ENCODE measurements around the gene SZT2. TPM values are rescaled to one million over a fixed set of nuclear protein-coding genes. Genes with fewer than 3 reads are reported as not detected.

The SZT2 gene
- total and polyA plus RNA-seq, 2 of the 13 experiments (the other 11 are each of a cell fraction or from before 2014, with no cell fraction given) = 8.0 to 8.8 TPM

DNA sequence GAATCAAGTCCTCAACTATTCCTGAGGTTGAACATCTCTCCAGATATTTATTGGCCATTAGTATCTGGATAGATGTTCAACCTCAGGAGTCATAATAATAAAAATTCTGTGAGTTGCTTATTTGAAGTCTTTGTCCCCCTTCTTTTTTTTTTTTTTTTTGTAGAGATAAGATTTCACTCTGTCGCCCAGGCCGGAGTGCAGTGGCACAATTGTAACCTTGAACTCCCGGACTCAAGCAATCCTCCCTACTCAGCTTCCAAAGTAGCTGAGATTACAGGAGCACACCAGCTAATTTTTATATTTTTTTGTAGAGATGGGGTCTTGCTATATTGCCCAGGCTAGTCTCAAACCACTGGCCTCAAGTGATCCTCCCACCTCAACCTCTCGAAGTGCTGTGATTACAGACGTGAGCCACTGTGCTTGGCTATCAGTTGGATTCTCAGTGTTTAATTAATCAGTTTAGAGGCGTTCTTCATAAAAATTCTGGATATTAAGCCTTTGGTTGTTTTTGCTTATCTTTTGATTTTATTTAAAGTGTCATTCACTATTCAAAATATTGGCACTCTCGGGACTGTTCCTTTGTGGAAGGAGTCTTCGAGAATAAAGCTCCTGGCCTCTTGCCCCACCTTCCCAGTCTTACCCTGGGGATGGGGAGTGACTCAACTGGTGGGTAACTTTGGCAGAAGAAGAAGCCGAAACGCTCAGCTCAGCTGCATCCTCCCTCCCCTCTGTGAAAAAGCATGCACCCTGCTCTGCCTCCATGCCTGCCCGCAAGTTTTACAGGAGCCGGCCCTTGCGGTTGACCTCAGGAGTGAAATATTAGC, 75.2 kb downstream of the SZT2 start:
- H3K79me2 ChIP-seq (ENCODE audit: insufficient read depth, low read length) = no peaks in the 10 kb centered on the region
- peak overlapping the region; percentile 52 for H3K27ac ChIP-seq (ENCODE audit: extremely low read length, insufficient read depth, low read length)
- whole genome bisulfite sequencing (ENCODE audit: low lambda C conversion rate) = 14% methylated on average over 12 of the region's 13 CpGs
- ChIA-PET POLR2A (no interaction called here), CTCF (ENCODE audit: low intra/inter-chr PET ratio, low total read pairs) (no interaction called here)
- H4K20me1 ChIP-seq (ENCODE audit: insufficient read depth, low read length) = no peaks in the 10 kb centered on the region
- peaks cover 47% of the 10 kb centered on the region for H3K4me1 ChIP-seq (ENCODE audit: insufficient read depth, low read length)
- no peaks in the 10 kb centered on the region for H3K27me3 ChIP-seq (ENCODE audit: control insufficient read depth in 1 of 2, insufficient read depth in 2 of 2, low read length in 2 of 2)
- no peak overlapping the region for H3K9ac ChIP-seq (ENCODE audit: insufficient read depth, low read depth, low read length)
- no peaks in the 10 kb centered on the region for H3K36me3 ChIP-seq (replicated peaks in 1 of 2; ENCODE audit: control insufficient read depth in 1 of 2, insufficient read depth in 2 of 2, low read length in 2 of 2)
- peak overlapping the region; percentile 69 for H3K4me2 ChIP-seq (ENCODE audit: low read depth, low read length)
- peak; percentile 79 for ATAC-seq
- no peak for FAIRE-seq
- no TSS peak for BruUV-seq (replicated peaks)
- no peak overlapping the region for H2AFZ ChIP-seq (ENCODE audit: low read length)
- H3K9me3 ChIP-seq (ENCODE audit: low read length) = no peaks in the 10 kb centered on the region
- in situ Hi-C loops (cut with HindIII; ENCODE audit: extremely low pct_ligation_motif_present, low pct_unique_long_range_greater_than_20kb) = no loop called here
- H3K4me3 ChIP-seq (replicated peaks in 1 of 3; ENCODE audit: insufficient read depth in 1 of 3, low read depth in 2 of 3, low read length in 3 of 3) = peak overlapping the region in 1 of 3 experiments; percentile 35; a peak in 2 of 6 replicates
- peak; percentile 28 for DNase-seq (ENCODE audit: low spot score)
- intact Hi-C loops (cut with micrococcal nuclease; ENCODE audit: unreplicated experiment) = no loop called here
- peak; percentile 96 for TF ChIP-seq ZNF121 (CRISPR knock-in tag; IDR thresholded peaks at IDR 0.05)
- TF ChIP-seq SRSF1 (optimal IDR thresholded peaks at IDR 0.05; ENCODE audit: low read depth, low read length) = no peak
- peak; percentile 43 for TF ChIP-seq HNF4A (CRISPR knock-in tag; IDR thresholded peaks at IDR 0.05)
- TF ChIP-seq YY1 (IDR thresholded peaks at IDR 0.05; ENCODE audit: insufficient read depth, insufficient replicate concordance, low read depth, low read length) = peak; percentile 13
- peak; percentile 49; the same call in 1 of the 2 replicates for TF ChIP-seq ZMYM3 (CRISPR knock-in tag; IDR thresholded peaks at IDR 0.05)

DNA sequence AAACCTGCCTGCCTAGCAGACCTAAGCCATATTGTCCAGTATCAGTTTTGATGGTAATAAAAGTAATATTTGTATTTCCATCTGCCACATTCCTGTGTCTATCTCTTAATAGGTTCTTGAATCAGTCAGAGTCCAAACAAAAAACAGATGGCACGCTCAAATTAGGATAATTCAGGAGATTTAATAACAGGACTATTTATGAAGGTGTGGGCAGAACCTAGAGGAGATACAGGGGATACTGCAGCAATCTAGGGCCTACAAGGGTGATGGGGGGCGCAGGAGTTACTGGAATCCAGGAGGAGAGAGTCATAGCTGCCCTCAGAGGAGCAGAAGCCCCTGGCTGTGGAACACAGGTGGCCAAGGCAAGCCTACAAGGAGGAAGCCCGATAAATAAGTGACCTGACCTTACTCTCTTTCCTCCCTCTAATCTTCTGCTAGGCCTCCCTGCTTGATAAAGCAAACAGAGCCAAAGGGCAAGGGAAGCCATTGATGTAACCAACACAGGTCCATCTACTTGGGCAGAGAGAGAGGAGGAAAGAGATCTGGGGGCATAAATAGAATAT, 75.9 kb downstream of the SZT2 start:
- H3K79me2 ChIP-seq (ENCODE audit: insufficient read depth, low read length) = no peaks in the 10 kb centered on the region
- POLR2A ChIA-PET = no interaction called here
- peak; percentile 84 for ATAC-seq
- H3K36me3 ChIP-seq (replicated peaks in 1 of 2; ENCODE audit: control insufficient read depth in 1 of 2, insufficient read depth in 2 of 2, low read length in 2 of 2) = no peaks in the 10 kb centered on the region
- H3K4me1 ChIP-seq (ENCODE audit: insufficient read depth, low read length) = peaks cover 47% of the 10 kb centered on the region
- no TSS peak for BruUV-seq (replicated peaks)
- H4K20me1 ChIP-seq (ENCODE audit: insufficient read depth, low read length) = no peaks in the 10 kb centered on the region
- intact Hi-C loops (cut with micrococcal nuclease; ENCODE audit: unreplicated experiment) = no loop called here
- H3K9ac ChIP-seq (ENCODE audit: insufficient read depth, low read depth, low read length) = no peak overlapping the region
- DNase-seq (ENCODE audit: low spot score) = peak; percentile 58
- H3K9me3 ChIP-seq (ENCODE audit: low read length) = no peaks in the 10 kb centered on the region
- in situ Hi-C loops (cut with HindIII; ENCODE audit: extremely low pct_ligation_motif_present, low pct_unique_long_range_greater_than_20kb) = no loop called here
- no peak overlapping the region for H2AFZ ChIP-seq (ENCODE audit: low read length)
- 1% methylated on average over 3 of the region's 3 CpGs for WGBS (ENCODE audit: low lambda C conversion rate)
- peak; percentile 65 for FAIRE-seq
- H3K27me3 ChIP-seq (ENCODE audit: control insufficient read depth in 1 of 2, insufficient read depth in 2 of 2, low read length in 2 of 2) = no peaks in the 10 kb centered on the region
- H3K27ac ChIP-seq (ENCODE audit: extremely low read length, insufficient read depth, low read length) = peak overlapping the region; percentile 52
- peak overlapping the region; percentile 69 for H3K4me2 ChIP-seq (ENCODE audit: low read depth, low read length)
- peak overlapping the region in 1 of 3 experiments; percentile 35; a peak in 2 of 6 replicates for H3K4me3 ChIP-seq (replicated peaks in 1 of 3; ENCODE audit: insufficient read depth in 1 of 3, low read depth in 2 of 3, low read length in 3 of 3)
- CTCF ChIA-PET (ENCODE audit: low intra/inter-chr PET ratio, low total read pairs) = no interaction called here
- peak; percentile 14 to 69; a peak in 1 of 4 replicates for TF ChIP-seq NR2F1 (CRISPR knock-in tag; IDR thresholded peaks at IDR 0.05)
- peak; percentile 53; the same call in 1 of the 2 replicates for TF ChIP-seq NR2F2 (IDR thresholded peaks at IDR 0.05; ENCODE audit: borderline replicate concordance, low read depth)
- TF ChIP-seq, protein P1, sequence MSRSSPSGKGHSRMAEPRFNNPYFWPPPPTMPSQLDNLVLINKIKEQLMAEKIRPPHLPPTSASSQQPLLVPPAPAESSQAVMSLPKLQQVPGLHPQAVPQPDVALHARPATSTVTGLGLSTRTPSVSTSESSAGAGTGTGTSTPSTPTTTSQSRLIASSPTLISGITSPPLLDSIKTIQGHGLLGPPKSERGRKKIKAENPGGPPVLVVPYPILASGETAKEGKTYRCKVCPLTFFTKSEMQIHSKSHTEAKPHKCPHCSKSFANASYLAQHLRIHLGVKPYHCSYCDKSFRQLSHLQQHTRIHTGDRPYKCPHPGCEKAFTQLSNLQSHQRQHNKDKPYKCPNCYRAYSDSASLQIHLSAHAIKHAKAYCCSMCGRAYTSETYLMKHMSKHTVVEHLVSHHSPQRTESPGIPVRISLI (CRISPR knock-in tag; IDR thresholded peaks at IDR 0.05; ENCODE audit: borderline replicate concordance) = no peak
- TF ChIP-seq, protein P2, sequence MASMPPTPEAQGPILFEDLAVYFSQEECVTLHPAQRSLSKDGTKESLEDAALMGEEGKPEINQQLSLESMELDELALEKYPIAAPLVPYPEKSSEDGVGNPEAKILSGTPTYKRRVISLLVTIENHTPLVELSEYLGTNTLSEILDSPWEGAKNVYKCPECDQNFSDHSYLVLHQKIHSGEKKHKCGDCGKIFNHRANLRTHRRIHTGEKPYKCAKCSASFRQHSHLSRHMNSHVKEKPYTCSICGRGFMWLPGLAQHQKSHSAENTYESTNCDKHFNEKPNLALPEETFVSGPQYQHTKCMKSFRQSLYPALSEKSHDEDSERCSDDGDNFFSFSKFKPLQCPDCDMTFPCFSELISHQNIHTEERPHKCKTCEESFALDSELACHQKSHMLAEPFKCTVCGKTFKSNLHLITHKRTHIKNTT (CRISPR knock-in tag; IDR thresholded peaks at IDR 0.05) = no peak
- TF ChIP-seq, protein P3, sequence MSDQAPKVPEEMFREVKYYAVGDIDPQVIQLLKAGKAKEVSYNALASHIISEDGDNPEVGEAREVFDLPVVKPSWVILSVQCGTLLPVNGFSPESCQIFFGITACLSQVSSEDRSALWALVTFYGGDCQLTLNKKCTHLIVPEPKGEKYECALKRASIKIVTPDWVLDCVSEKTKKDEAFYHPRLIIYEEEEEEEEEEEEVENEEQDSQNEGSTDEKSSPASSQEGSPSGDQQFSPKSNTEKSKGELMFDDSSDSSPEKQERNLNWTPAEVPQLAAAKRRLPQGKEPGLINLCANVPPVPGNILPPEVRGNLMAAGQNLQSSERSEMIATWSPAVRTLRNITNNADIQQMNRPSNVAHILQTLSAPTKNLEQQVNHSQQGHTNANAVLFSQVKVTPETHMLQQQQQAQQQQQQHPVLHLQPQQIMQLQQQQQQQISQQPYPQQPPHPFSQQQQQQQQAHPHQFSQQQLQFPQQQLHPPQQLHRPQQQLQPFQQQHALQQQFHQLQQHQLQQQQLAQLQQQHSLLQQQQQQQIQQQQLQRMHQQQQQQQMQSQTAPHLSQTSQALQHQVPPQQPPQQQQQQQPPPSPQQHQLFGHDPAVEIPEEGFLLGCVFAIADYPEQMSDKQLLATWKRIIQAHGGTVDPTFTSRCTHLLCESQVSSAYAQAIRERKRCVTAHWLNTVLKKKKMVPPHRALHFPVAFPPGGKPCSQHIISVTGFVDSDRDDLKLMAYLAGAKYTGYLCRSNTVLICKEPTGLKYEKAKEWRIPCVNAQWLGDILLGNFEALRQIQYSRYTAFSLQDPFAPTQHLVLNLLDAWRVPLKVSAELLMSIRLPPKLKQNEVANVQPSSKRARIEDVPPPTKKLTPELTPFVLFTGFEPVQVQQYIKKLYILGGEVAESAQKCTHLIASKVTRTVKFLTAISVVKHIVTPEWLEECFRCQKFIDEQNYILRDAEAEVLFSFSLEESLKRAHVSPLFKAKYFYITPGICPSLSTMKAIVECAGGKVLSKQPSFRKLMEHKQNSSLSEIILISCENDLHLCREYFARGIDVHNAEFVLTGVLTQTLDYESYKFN (CRISPR knock-in tag; conservative IDR thresholded peaks at IDR 0.05) = peak; percentile 84
